OCI-LY7 (cell line): ENCODE data around the gene HNMT. TPM values are rescaled to one million over a fixed set of nuclear protein-coding genes. Genes with fewer than 3 reads are reported as not detected.

Source experiments
- BruUV-seq: library from RNA; stranded (reverse); fragments of 400-500 nt; replicated peaks from 2 replicates; lab custom pipeline; 2021; lab: Mats Ljungman, UMichigan
- CTCF ChIA-PET: fragments of 300-600 bp; sonication (Branson Sonifier 250); formaldehyde crosslinking; loops from one replicate; lab custom pipeline; 2022; ENCODE audit warnings: antibody characterized with exemption; ENCODE audit not compliant: unreplicated experiment; lab: Charles Lee
- POLR2A ChIA-PET: fragments of 300-600 bp; sonication (Branson Sonifier 250); formaldehyde crosslinking; loops from one replicate; lab custom pipeline; 2022; ENCODE audit warnings: antibody characterized with exemption; lab: Charles Lee
- DNase-seq: peaks from one replicate; pipeline ENCODE4 v3.0.0-alpha.2; 2015; ENCODE audit warnings: low spot score
- H2AFZ ChIP-seq: fragments of 200-600 bp; sonication (generic), shearing (Covaris generic); 2 replicates; pipeline ENCODE4 v1.6.1; 2014; ENCODE audit warnings: mild to moderate bottlenecking, antibody characterized with exemption, low read length, moderate library complexity
- H3K27ac ChIP-seq: fragments of 200-600 bp; sonication (generic); 2 replicates; pipeline ENCODE4 v1.5.1; 2014; ENCODE audit warnings: mixed run types, low read depth, mild to moderate bottlenecking, moderate library complexity, low read length, inconsistent platforms; ENCODE audit not compliant: poor library complexity, severe bottlenecking
- H3K36me3 ChIP-seq: fragments of 200-600 bp; sonication (generic); 2 replicates; pipeline ENCODE4 v1.6.1; 2014; ENCODE audit warnings: mild to moderate bottlenecking, antibody characterized with exemption, low read length, moderate library complexity, mixed read lengths; ENCODE audit not compliant: insufficient read depth
- H3K4me1 ChIP-seq: fragments of 200-600 bp; sonication (generic); 2 replicates; pipeline ENCODE4 v1.5.1; 2014; ENCODE audit warnings: mild to moderate bottlenecking, low read length; ENCODE audit not compliant: insufficient read depth, poor library complexity, severe bottlenecking
- H3K4me2 ChIP-seq: fragments of 200-600 bp; sonication (generic); 2 replicates; pipeline ENCODE4 v1.6.1; 2014; ENCODE audit warnings: mild to moderate bottlenecking, low read length
- H3K4me3 ChIP-seq: fragments of 200-600 bp; sonication (generic); 2 replicates; pipeline ENCODE4 v1.5.1; 2014; ENCODE audit warnings: mild to moderate bottlenecking, low read depth, low read length; ENCODE audit not compliant: poor library complexity, severe bottlenecking
- H3K79me2 ChIP-seq: fragments of 200-600 bp; sonication (generic); 2 replicates; pipeline ENCODE4 v1.6.1; 2016; ENCODE audit warnings: low read depth, mild to moderate bottlenecking, low read length, moderate library complexity, mixed read lengths; ENCODE audit not compliant: insufficient read depth
- H3K9me2 ChIP-seq: fragments of 200-600 bp; sonication (generic); 2 replicates; pipeline ENCODE4 v1.6.1; 2016; ENCODE audit warnings: mild to moderate bottlenecking, low read length, mixed read lengths; ENCODE audit not compliant: insufficient read depth
- H3K9me3 ChIP-seq: fragments of 200-600 bp; sonication (generic); 2 replicates; pipeline ENCODE4 v1.6.1; 2014; ENCODE audit warnings: mild to moderate bottlenecking, mixed run types, low read length, mixed read lengths
- H4K20me1 ChIP-seq: fragments of 200-600 bp; sonication (generic); 2 replicates; pipeline ENCODE4 v1.6.1; 2014; ENCODE audit warnings: mild to moderate bottlenecking, antibody characterized with exemption, low read length, moderate library complexity, mixed read lengths; ENCODE audit not compliant: insufficient read depth
- CTCF ChIP-seq: fragments of 200-600 bp; sonication (generic); conservative IDR thresholded peaks from 2 replicates; pipeline ENCODE4 v1.5.1; 2014; ENCODE audit warnings: mild to moderate bottlenecking, antibody characterized with exemption, low read length, moderate library complexity, mixed read lengths
- EZH2phosphoT487 ChIP-seq: fragments of 200-600 bp; sonication (generic); IDR thresholded peaks from 2 replicates; pipeline ENCODE4 v1.6.1; 2018; ENCODE audit warnings: low read depth, borderline replicate concordance, mild to moderate bottlenecking, mixed run types, antibody characterized with exemption, low read length, moderate library complexity, mixed read lengths
- intact Hi-C: fragments of 100-400 bp; cut with micrococcal nuclease; formaldehyde crosslinking; loops from one replicate; pipeline ENCODE4 v1.10.0; 2022; ENCODE audit not compliant: unreplicated experiment
- total RNA-seq, 2 experiments: library from RNA; depleted of rRNA in 1 of 2; stranded (reverse); fragments of >200 nt in 1 of 2; shearing (Covaris generic) in 1 of 2; gene quantifications; 2 replicates each; pipeline ENCODE4 v1.2.3, GENCODE V29; 2014 to 2022

The HNMT gene
- total RNA-seq, 2 experiments from 2014 or later = not detected

- intact Hi-C loops = no loop called here
- POLR2A ChIA-PET = interaction anchor here (0.8 to 2.3 kb wide), 4 partner anchors 10 to 69 kb away, joined by 3 to 7 read pairs (median 3); no protein-coding TSS in a partner anchor
These were observed 68.1 kb downstream of the HNMT start for GRCh38 chr2:138032334-138032733.

GRCh38 chr2:138034536-138034935 lies 70.3 kb downstream of the HNMT start:
- CTCF ChIA-PET = no interaction called here
- BruUV-seq = no TSS peak

More at GRCh38 chr2:138032334-138032733, 68.1 kb downstream of the HNMT start:
- Histone ChIP-seq H3K9me2 (no peaks in the 10 kb centered on the region), H3K4me3 (no peak overlapping the region), H3K4me1 (no peaks in the 10 kb centered on the region), H3K27ac (no peak overlapping the region), H3K4me2 (no peak overlapping the region), H3K9me3 (no peaks in the 10 kb centered on the region), H3K79me2 (no peaks in the 10 kb centered on the region), H4K20me1 (no peaks in the 10 kb centered on the region), H2AFZ (no peak overlapping the region), H3K36me3 (no peaks in the 10 kb centered on the region)
- CTCF ChIA-PET = no interaction called here
- TF ChIP-seq CTCF (no peak), EZH2phosphoT487 (no peak)
- DNase-seq = no peak
- no TSS peak for BruUV-seq

More at GRCh38 chr2:138034536-138034935, 70.3 kb downstream of the HNMT start:
- Histone ChIP-seq H4K20me1 (no peaks in the 10 kb centered on the region), H3K36me3 (no peaks in the 10 kb centered on the region), H3K79me2 (no peaks in the 10 kb centered on the region), H3K9me3 (no peaks in the 10 kb centered on the region), H3K27ac (no peak overlapping the region), H3K4me3 (no peak overlapping the region), H3K4me2 (no peak overlapping the region), H2AFZ (no peak overlapping the region), H3K9me2 (no peaks in the 10 kb centered on the region), H3K4me1 (no peaks in the 10 kb centered on the region)
- intact Hi-C loops = no loop called here
- DNase-seq = no peak
- TF ChIP-seq EZH2phosphoT487 = no peak
- TF ChIP-seq CTCF = no peak
- POLR2A ChIA-PET = no interaction called here
